ENCODE data around the gene CT45A1. TPM values are rescaled to one million over a fixed set of nuclear protein-coding genes. Genes with fewer than 3 reads are reported as not detected.

CT45A1 gene
- total and polyA plus RNA-seq, 2 of the 8 experiments (the other 6 are each of a cell fraction or from before 2014, with no cell fraction given) = not detected

GRCh38 chrX:135695471-135695870, 18.0 kb upstream of the CT45A1 start:
- no peaks in the 10 kb centered on the region for H3K4me1 ChIP-seq (replicated peaks in 1 of 4; ENCODE audit: control insufficient read depth in 3 of 4, insufficient read depth in 4 of 4, low read length in 3 of 4)
- H3K18ac ChIP-seq (ENCODE audit: extremely low read depth, low read length) = no peak overlapping the region
- no peak for DNase-seq (ENCODE audit: low read depth in 1 of 2, low spot score in 2 of 2)
- H4K5ac ChIP-seq (ENCODE audit: insufficient read length, low read depth, low read length) = no peak overlapping the region
- H3K4me3 ChIP-seq (ENCODE audit: extremely low read depth in 1 of 4, insufficient read depth in 2 of 4, low read depth in 3 of 4, low read length in 4 of 4) = no peak overlapping the region
- no peaks in the 10 kb centered on the region for H3K79me1 ChIP-seq (ENCODE audit: low read depth, low read length)
- CTCF ChIA-PET (ENCODE audit: partially characterized antibody) = no interaction called here
- no peaks in the 10 kb centered on the region for H3K27me3 ChIP-seq (replicated peaks in 1 of 4; ENCODE audit: control insufficient read depth in 3 of 4, extremely low read depth in 1 of 4, insufficient read depth in 3 of 4, low read length in 3 of 4)
- no peak overlapping the region for H2BK20ac ChIP-seq (ENCODE audit: low read length)
- H3K23ac ChIP-seq (ENCODE audit: insufficient read length) = no peak overlapping the region
- H2BK5ac ChIP-seq (ENCODE audit: low read depth, low read length) = no peak overlapping the region
- no peak overlapping the region for H2BK12ac ChIP-seq (ENCODE audit: low read depth, low read length)
- TF ChIP-seq BCL11A (IDR thresholded peaks at IDR 0.05; ENCODE audit: low read depth in 2 of 2, low read length in 2 of 2) = no peak
- TF ChIP-seq TCF12 (IDR thresholded peaks at IDR 0.05; ENCODE audit: low read depth, low read length) = no peak
- 69% methylated on average over 3 of the region's 3 CpGs; no CpG with 5 or more reads in 1 of the 2 experiments for WGBS, 2 experiments (ENCODE audit: extremely low coverage in 1 of 2, insufficient coverage in 1 of 2, insufficient read length in 1 of 2, insufficient replicate concordance in 2 of 2, low coverage in 1 of 2, low lambda C conversion rate in 2 of 2, missing lambda C conversion rate in 1 of 2)
- peaks cover 3 to 37% of the 10 kb centered on the region in 2 experiments; a peak in 3 of 4 replicates for H3K9me3 ChIP-seq (ENCODE audit: insufficient read depth in 2 of 2, low read depth in 1 of 2, low read length in 1 of 2)
- H4K8ac ChIP-seq (ENCODE audit: extremely low read depth, insufficient read depth, low read length) = no peak overlapping the region
- H3K14ac ChIP-seq (ENCODE audit: insufficient read length) = no peak overlapping the region
- H2BK15ac ChIP-seq (ENCODE audit: low read length) = no peak overlapping the region
- POLR2A ChIA-PET (ENCODE audit: partially characterized antibody) = no interaction called here
- no peak overlapping the region for H3K27ac ChIP-seq (ENCODE audit: low read depth, low read length)
- FAIRE-seq = no peak
- no peak overlapping the region for H4K91ac ChIP-seq (replicated peaks; ENCODE audit: insufficient read length, low read length)
- no peak overlapping the region for H2AK5ac ChIP-seq (ENCODE audit: low read depth, low read length)
- H3K79me2 ChIP-seq (ENCODE audit: control insufficient read depth in 1 of 2, insufficient read depth in 2 of 2, low read length in 2 of 2) = no peaks in the 10 kb centered on the region
- no peak overlapping the region for H3K4ac ChIP-seq (replicated peaks; ENCODE audit: insufficient read length, low read depth, low read length)
- H3K56ac ChIP-seq (replicated peaks; ENCODE audit: insufficient read length, low read depth, low read length) = no peak overlapping the region
- no peak overlapping the region for H3K9ac ChIP-seq (replicated peaks in 1 of 4; ENCODE audit: extremely low read depth in 1 of 4, low read depth in 3 of 4, low read length in 3 of 4)
- H3K36me3 ChIP-seq (ENCODE audit: control insufficient read depth in 2 of 4, insufficient read depth in 4 of 4, low read length in 3 of 4) = no peaks in the 10 kb centered on the region
- H3K4me2 ChIP-seq (ENCODE audit: insufficient read depth in 1 of 2, low read depth in 2 of 2, low read length in 2 of 2) = no peak overlapping the region
- no peaks in the 10 kb centered on the region for H4K20me1 ChIP-seq (replicated peaks in 1 of 2; ENCODE audit: control insufficient read depth in 1 of 2, insufficient read depth in 2 of 2, low read length in 2 of 2)
- H2BK120ac ChIP-seq (replicated peaks; ENCODE audit: low read depth, low read length) = no peak overlapping the region
- H3K23me2 ChIP-seq (ENCODE audit: low read depth, low read length) = no peaks in the 10 kb centered on the region
- no peak overlapping the region for H2AFZ ChIP-seq (ENCODE audit: low read length)

Measured in H1 (cell line).